HG03342 (cell line): ENCODE data around the gene TMEM258.

Experiments
- ATAC-seq: cut with Tn5 transposase; IDR thresholded peaks from one replicate; pipeline ENCODE4 v1.9.1; 2021; ENCODE audit warnings: mild to moderate bottlenecking, moderate library complexity; ENCODE audit not compliant: unreplicated experiment

Gene TMEM258

DNA sequence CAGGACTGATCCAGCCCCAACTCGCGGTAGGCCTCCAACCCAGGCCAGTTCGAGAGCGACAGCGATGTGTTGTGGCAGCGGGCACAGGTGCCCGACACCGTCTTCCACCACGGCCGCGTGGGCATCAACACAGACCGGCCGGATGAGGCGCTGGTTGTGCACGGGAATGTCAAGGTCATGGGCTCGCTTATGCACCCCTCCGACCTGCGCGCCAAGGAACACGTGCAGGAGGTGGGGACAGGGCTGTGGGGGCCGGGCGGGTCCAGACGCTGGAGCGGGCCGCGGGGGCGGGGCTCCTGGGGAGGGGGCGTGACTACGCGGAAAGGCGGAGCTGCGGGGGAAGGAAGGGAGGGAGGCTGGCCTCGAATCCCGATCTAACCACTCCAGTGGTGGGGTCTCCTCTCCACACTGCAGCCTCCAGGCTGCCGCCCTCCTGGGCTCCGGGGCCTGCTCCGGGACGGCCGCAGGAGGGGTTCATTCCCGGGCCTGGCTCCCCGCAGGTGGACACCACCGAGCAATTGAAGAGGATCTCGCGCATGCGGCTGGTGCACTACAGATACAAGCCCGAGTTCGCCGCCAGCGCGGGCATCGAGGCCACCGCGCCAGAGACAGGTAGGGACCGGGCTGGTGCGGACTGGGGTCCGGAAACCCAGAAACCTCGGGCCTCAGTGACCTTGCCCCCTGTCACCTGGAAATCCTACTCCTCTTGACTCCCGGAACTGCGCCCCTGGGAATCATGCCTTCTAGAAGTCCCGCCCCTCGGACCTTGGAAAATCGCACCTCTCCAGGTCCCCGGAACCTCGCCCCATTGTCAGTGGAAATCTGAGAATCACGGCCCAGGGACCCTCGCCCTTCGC lies 14.9 kb downstream of the TMEM258 start:
- ATAC-seq: no peak

DNA sequence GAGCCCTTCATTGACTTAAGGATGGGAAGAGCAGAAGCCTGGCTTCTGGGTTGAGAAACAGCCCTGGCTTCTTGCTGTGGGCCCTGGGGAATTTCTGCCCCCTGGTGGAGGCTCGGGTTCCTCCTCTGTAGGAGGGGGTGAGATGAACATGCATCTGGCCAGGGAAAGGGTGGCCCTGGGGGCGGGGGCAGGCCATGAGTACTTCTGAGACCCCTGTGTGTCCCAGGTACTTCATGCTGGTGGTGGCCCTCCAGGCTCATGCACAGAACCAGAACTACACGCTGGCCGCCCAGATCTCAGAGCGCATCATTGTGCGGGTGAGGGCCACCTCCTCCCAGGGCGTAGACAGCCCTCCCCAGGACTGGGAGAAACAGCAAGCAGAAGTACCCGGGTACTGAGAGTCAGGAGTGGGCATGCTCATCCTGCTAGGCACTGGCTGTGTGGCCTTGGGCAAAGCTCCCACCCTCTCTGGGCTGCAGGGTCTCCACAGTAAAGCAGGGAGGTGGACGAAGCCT lies 15.8 kb downstream of the TMEM258 start:
- no peak for ATAC-seq

DNA sequence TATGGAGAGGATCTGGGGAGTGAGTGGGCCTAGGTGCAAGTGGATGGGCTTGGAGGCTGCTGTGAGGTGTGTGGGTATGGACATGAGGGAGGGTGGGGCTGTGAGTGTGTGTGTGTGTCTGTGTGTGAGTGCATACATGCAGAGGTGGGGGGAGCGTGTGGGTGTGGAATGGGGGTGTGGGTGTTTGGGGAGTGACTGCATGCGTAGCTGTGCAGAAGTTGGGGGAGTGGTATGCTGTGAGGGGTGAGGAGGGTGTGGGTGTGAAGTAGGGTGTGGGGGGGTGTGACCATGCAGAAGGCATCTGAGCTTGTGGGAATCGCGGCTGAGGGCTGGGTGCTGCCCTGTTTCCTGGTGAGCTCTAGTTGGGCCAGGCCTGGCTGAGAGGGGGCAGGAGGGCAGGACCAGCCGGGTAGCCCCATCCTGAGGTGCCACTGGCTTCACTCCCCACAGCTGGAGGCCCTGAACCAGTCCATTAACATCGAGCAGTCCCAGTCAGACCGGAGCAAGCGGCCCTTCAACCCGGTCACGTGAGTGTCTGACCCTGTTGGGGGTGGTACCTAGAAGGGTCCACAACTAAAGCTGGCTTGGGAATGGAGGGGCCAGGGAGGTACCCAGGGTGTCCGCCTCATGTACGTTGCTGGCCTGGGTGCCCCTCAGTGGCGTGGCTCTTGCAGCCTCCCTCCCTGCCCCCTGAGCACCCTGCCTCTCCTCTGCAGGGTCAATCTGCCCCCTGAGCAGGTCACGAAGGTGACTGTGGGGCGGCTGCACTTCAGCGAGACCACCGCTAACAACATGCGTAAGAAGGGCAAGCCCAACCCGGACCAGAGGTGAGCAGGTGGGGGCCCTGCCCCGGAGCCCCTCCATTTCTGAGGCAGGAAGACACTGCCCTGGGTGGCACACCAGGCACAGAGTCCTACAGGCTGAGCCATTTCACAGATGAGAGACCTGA lies 16.5 kb downstream of the TMEM258 start:
- ATAC-seq: no peak

DNA sequence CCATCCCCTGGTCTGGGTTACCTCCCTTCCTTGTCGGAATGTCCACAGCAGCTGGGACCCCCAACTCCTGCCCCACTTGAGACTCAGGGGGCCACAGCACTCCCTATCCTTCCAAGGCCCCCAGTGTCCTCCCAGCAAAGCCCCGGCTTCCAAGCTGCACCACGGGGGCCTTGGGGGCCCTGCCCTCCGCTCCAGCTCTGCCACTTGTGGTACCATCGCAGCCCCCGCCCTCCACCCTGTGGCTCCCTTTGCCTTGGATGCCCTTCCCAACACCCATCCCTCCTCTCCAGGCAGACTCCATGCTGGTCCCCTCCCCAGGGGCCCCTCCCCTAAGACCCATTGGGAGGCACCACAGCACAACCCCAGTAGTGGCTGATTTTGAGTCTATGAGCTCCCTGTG lies 17.3 kb downstream of the TMEM258 start:
- no peak for ATAC-seq

DNA sequence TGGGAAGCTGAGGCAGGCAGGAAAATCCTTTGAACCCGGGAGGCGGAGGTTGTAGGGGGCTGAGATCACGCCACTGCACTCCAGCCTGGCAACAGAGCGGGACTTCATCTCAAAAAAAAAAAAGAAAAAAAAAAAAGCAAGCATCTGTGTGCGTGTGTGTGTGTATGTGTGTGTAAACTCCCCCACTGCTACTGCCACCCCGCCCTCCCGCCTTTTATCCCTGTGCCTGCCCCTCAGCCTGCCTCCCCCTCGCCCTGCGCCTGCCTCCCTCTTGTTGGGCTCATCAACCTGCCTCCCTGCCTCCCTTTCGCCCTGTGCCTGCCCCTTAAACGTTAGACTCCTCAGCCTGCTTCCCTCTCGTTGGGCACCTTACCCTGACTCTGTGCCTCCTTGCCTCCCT lies 18.0 kb downstream of the TMEM258 start:
- no peak for ATAC-seq

DNA sequence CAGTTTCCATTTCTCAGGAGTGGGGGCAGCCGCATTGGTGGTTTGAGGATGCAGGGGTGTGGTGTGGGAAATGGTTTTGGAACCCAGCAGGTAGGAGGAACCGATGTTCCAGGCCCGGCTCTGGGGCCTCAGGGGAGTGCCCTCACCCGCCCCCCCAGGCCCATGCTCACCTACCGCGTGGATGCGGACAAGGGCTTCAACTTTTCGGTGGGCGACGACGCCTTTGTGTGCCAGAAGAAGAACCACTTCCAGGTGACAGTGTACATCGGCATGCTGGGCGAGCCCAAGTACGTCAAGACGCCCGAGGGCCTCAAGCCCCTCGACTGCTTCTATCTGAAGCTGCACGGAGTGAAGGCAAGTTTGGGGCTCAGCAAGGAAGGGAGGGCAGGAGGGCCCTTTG lies 18.6 kb downstream of the TMEM258 start:
- ATAC-seq: no peak

DNA sequence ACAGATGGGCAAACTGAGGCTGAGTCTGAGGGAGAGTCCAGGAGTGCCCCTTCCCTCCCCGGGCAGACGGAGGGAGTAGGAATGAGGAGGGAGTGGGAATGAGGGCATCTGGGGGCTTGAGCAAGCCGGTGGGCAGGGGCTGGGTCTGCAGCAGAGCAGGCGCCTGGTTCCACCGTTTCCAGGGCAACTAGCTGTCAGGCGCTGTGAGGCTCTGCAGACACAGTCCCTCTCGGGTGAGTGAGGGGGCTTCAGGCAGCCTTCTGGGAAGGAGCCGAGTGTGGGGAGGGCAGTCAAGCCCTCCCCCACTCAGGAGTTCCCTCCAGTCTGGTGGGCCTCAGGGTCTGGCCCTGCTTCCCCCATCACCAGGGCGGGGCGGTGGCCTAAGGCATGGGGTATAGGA lies 19.0 kb downstream of the TMEM258 start:
- no peak for ATAC-seq

DNA sequence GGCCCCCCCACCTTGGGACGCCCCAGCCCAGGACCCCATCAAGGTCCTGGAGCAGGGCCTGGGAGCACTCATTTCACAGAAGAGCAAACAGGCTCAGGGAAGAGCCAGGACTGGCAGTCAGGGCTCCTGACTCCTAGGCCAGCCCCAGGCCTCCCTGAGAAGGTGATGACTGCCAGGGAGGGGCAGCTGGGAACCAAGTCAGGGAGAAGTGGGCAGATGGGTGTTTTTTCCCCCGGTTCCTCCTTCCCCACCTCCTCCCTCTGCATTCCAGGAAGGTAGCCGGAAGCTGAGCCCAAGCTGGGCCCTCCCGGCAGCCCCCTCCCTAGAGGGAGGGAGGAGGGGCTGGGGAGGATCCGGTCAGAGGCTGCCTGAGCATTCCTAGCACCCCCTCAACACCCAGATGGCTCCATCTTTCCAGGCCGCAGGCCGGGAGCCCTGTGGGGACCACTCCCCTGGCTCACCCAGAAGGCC lies 20.4 kb downstream of the TMEM258 start:
- no peak for ATAC-seq

DNA sequence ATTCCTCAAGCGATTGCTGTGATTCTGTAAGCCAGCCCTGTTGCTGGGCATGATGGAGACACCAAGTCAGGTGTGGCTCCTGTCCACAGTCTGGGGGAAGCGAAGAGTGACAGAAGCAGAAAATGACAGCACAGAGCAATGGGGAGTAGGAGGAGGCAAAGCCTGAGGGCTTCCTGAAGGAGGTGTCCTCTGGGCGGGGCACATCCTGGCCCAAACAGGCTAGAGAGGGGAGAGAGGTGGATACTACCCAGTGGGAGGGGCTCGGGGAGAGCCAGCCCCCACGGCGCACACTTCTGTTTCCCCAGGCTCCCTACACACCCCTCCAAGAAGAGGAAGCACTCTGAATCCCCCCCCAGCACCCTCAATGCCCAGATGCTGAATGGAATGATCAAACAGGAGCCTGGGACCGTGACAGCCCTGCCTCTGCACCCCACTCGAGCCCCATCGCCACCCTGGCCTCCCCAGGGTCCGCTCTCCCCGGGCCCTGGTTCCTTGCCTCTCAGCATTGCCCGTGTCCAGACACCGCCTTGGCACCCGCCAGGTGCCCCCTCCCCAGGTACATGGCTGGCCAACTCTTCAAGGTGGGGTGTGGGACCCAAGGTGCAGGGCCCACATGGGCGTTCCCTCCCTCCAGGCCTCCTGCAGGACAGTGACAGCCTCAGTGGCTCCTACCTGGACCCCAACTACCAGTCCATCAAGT lies 21.1 kb downstream of the TMEM258 start:
- ATAC-seq: no peak

DNA sequence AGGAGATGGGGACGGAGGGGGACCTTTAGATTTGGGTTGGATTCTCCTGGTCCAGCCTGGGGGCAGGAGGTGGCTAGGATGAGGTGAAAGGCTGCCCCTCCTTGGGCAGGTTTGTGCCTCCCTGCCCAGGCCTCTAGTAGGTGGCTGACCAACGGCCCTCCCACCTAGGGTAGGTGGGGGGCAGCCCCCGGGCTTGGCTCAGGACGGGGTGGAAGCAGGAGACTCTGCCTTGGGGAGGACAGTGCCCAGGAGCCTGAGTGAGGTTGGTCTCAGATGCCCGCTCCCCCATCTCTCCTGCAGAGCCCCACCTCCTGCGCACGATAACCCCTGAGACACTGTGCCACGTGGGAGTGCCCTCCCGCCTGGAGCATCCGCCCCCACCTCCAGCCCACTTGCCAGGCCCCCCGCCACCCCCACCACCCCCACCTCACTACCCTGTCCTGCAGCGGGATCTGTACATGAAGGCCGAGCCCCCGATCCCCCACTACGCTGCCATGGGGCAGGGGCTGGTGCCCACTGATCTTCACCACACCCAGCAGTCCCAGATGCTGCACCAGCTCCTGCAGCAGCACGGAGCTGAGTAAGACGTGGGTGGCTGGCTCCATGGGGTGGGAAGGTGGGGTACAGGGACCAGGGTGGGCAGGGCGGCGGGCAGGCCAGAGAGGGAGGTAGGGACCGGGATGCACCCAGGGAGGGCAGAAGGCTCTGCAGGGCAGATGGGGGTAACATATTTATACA lies 22.3 kb downstream of the TMEM258 start:
- ATAC-seq: no peak

DNA sequence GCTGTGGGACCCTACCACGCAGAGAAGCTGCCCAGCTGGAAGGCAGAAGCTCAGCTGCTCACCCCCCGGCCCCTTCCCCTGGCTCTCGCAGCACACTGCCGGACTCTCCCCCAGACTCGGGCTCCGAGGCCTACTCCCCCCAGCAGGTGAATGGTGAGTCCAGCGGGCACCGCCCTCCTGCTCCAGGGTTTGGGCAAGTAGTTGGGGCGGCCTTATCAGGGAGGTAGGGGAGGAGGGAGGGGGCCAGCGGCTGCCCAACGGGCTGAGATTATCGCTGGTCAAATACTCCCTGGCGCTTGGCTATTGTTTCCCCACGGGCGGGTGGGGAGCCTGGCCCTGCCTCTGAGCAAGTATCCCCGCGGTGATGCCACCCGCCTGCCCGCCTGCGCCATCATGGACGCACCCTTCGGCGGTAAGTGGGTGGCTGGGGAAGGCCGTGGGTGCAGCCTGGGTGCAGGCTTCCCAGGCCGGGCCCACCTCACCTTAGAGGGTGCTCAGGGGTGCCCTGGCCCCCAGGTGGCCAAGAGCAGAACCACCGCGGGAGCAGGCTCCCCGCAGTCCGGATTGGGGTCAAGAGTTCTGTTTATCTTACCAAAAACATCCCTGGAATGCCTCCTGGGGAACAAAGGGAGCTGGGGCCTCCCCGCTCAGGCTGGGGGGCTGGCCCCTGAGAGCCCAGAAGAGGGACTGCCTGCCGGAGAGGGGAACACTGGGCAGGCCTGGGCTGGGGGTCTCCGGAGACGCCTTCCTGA lies 23.1 kb downstream of the TMEM258 start:
- ATAC-seq: no peak

DNA sequence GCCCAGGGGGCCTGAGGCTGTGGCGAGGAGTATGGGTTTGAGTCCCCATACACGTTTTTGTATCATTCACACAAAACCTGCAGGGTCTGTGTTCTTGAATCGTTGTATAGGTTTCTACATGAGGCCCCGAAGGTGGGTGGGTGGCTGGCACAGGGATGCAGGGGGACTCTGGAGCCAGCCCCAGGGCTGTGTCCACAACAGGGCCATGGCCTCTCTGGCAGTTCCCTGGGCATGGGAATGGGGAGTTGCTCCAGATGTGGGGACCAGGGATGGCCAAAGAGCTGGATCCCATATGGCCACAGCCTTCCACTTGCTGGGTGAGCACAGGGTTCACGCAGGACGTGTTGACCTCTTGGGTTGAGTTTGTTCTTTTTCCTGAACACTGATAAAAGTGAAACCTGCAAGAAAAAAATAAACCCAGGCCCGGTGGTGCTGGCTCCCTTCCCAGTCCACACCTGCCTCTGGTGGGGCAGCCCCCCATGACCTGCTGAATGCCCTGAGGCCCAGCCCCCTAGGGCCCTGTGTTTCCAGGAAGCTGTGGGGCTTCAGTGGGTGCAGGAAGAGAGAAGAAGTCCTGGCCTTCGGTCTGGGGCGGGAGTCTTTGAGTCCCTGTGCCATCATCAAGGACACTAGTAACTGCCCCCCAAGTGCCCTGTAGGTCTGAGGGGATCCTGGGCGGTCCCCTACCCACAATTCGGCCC lies 23.9 kb downstream of the TMEM258 start:
- ATAC-seq: no peak

DNA sequence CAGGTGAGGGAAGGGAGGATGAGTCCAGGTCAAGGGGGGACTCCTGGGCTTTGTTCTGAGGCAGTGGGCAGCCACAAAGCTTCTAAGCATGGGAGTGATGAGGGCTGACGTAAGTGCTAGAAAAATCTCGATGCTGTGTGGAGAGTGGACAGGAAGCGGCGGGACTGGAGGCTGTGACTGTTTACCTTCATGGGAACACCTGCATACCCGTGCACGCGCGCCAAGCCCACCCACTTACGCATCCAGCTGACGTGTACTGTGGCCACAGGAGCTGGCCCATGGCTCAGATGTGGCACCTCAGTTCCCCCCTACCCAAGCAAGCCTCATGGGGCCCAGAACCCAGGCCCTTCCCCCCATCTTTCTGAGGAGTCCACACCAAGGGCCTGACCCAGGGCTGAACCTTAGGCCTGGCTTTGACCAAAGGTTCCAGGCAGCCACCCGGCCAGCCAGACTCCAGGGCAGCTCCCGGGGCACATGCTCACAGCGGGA lies 26.0 kb downstream of the TMEM258 start:
- ATAC-seq: no peak

DNA sequence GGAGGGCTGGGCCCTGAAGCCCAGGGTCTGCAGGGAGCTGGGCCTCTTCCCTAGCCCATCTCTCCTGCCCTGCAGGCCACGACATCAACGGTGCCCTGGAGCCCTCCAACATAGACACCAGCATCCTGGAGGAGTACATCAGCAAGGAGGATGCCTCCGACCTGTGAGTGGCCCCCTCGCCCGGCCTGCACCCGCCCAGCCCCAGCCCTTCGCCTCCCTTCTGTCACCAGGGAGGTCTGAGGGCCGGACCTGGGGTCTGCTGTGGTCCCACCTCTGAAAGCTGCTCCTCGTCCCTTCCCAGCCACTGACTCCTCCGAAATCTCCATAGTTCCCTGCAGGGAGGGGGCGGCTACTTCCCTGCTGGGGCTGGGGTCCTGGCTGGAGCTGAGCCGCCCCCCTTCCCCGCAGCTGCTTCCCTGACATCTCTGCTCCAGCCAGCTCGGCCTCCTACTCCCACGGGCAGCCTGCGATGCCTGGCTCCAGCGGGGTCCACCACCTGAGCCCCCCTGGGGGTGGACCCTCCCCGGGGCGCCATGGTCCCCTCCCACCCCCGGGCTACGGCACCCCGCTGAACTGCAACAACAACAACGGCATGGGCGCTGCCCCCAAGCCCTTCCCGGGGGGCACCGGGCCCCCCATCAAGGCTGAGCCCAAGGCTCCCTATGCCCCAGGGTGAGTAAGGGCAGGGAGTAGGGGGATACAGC lies 26.7 kb downstream of the TMEM258 start:
- ATAC-seq: no peak

DNA sequence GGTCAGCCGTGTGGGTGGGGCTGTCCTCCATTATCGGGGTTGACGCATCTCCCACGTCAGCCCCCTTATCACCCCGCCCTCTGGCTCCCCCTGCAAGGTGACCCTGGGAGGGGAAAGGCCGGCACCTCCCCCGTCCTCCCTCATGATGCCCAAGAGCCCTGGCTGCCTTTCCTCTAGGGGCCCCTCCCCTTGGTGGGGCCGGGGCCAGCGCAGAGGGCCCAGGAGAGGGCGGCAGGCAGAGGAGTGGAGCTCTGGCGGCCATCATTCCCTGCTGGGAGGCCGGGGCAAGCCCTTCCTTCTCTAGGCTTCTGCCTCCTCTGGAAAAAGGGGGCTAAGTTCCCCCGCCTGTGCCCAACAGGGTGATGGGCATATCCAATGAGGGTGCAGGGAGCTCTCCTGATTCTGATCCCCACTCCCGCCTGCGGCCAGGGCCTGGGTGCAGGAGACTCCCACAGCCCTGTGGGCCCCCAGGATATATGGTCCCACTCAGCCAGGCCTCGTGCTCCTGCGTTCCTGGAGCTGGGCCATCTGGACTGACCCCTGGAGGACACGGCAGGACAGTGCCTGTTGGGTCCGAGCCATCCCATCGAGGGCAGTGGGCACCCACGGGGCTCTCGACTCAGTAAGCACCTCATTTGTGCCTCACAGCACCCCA lies 27.7 kb downstream of the TMEM258 start:
- ATAC-seq: no peak

DNA sequence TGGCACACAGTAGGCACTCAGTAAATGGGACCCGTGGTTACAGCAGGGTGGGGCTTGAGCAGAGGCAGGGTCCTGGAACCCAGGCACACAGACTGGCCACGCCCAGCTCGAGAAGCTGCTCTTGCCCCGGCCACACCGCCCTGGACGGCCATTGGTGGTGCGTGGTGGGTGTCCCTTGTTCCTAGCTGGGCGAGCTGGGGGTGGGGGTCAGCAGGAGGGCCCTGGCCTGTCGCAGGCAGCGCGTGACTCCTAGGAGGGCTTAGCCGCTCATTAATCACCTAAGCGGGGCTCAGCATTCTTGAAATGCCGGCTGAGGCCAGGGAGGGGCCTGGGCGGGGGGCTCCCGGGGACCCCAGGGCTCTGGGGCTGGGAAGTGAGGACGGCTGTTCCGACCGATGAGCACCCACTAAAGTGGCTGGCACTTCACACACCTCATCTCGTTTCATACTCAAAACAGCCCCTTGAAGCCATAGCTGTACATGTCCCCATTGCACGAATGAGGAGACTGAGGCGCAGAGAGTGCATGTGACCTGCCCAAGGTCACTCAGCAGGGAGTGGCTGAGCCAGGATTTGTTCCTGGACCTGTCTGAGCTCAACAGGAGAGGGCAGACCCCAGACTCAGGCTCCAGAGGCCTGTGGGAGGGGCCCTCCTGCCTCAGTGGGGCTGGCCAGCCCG lies 28.3 kb downstream of the TMEM258 start:
- no peak for ATAC-seq

DNA sequence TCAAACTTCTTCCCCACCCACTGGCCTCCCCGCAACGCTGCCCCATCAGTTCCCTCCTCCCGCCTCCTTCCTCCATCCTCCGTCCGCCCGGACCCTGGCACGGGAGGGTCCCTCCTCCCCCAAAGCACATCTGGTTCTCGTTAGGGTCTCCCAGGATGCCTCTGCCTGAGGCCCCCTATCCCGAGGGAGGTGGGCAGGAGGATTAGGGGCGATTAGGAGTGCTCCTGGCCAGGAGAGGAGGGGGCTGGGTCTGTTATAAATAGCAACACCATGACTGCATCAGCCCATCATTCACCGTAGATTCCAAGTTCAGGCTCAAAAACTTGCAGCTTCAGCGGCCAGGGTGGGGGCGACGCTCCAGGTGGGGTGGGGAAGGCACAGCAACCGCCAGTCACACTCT lies 29.6 kb downstream of the TMEM258 start:
- ATAC-seq: no peak
